ENCODE data around the gene DYRK1B. TPM values are rescaled to one million over a fixed set of nuclear protein-coding genes. Genes with fewer than 3 reads are reported as not detected.

DYRK1B gene
- polyA plus RNA-seq, 1 donor from 2014 or later: 11.3 TPM

GRCh38 chr19:39830847-39831246 lies 3.1 kb downstream of the DYRK1B start:
- Histone ChIP-seq H2AFZ (ENCODE audit: low read depth, low read length) (no peak overlapping the region), H3K9me3 (ENCODE audit: low read length) (no peaks in the 10 kb centered on the region), H3K27ac (ENCODE audit: low read length) (no peak overlapping the region), H4K20me1 (ENCODE audit: insufficient read depth) (no peaks in the 10 kb centered on the region), H3K79me2 (replicated peaks; ENCODE audit: insufficient read depth, low read length) (peaks cover 28% of the 10 kb centered on the region), H3K9me2 (ENCODE audit: insufficient read depth, low read length) (no peaks in the 10 kb centered on the region), H3K9ac (ENCODE audit: low read length) (no peak overlapping the region), H3K36me3 (ENCODE audit: insufficient read depth, low read length) (peaks cover 14% of the 10 kb centered on the region), H3K27me3 (ENCODE audit: insufficient read depth, low read depth, low read length) (no peaks in the 10 kb centered on the region), H3K4me3 (ENCODE audit: low read length) (no peak overlapping the region), H3F3A (ENCODE audit: insufficient read depth, low read length, poor library complexity, severe bottlenecking) (no peaks in the 10 kb centered on the region), H3K4me2 (ENCODE audit: low read length) (no peak overlapping the region)
- TF ChIP-seq CTCF (IDR thresholded peaks at IDR 0.05; ENCODE audit: poor library complexity, severe bottlenecking): no peak

GRCh38 chr19:39830406-39830805 lies 3.6 kb downstream of the DYRK1B start:
- peaks cover 14% of the 10 kb centered on the region for H3K36me3 ChIP-seq (ENCODE audit: insufficient read depth, low read length)
- H3K27ac ChIP-seq (ENCODE audit: low read length): no peak overlapping the region
- no peaks in the 10 kb centered on the region for H3K9me3 ChIP-seq (ENCODE audit: low read length)
- TF ChIP-seq MXI1 (conservative IDR thresholded peaks at IDR 0.05; ENCODE audit: poor library complexity, severe bottlenecking) (no peak), SMC3 (conservative IDR thresholded peaks at IDR 0.05; ENCODE audit: poor library complexity) (no peak), RAD21 (conservative IDR thresholded peaks at IDR 0.05) (no peak), TAF1 (IDR thresholded peaks at IDR 0.05; ENCODE audit: low read depth) (no peak), REST (IDR thresholded peaks at IDR 0.05; ENCODE audit: borderline replicate concordance) (no peak)
- no peaks in the 10 kb centered on the region for H3F3A ChIP-seq (ENCODE audit: insufficient read depth, low read length, poor library complexity, severe bottlenecking)
- H3K4me3 ChIP-seq (ENCODE audit: low read length): no peak overlapping the region
- no peaks in the 10 kb centered on the region for H3K27me3 ChIP-seq (ENCODE audit: insufficient read depth, low read depth, low read length)
- H3K9me2 ChIP-seq (ENCODE audit: insufficient read depth, low read length): no peaks in the 10 kb centered on the region
- no peak overlapping the region for H3K4me2 ChIP-seq (ENCODE audit: low read length)
- H4K20me1 ChIP-seq (ENCODE audit: insufficient read depth): no peaks in the 10 kb centered on the region
- H2AFZ ChIP-seq (ENCODE audit: low read depth, low read length): no peak overlapping the region
- no peak overlapping the region for H3K9ac ChIP-seq (ENCODE audit: low read length)
- peaks cover 28% of the 10 kb centered on the region for H3K79me2 ChIP-seq (replicated peaks; ENCODE audit: insufficient read depth, low read length)

GRCh38 chr19:39829702-39830275 lies 4.2 kb downstream of the DYRK1B start:
- Histone ChIP-seq H3K4me3 (ENCODE audit: low read length) (no peak overlapping the region), H3F3A (ENCODE audit: insufficient read depth, low read length, poor library complexity, severe bottlenecking) (peaks cover under 1% of the 10 kb centered on the region), H3K9me2 (ENCODE audit: insufficient read depth, low read length) (no peaks in the 10 kb centered on the region), H3K27me3 (ENCODE audit: insufficient read depth, low read depth, low read length) (no peaks in the 10 kb centered on the region), H3K36me3 (ENCODE audit: insufficient read depth, low read length) (peaks cover 11% of the 10 kb centered on the region), H3K27ac (ENCODE audit: low read length) (no peak overlapping the region), H2AFZ (ENCODE audit: low read depth, low read length) (no peak overlapping the region), H3K79me2 (replicated peaks; ENCODE audit: insufficient read depth, low read length) (peaks cover 28% of the 10 kb centered on the region), H3K9ac (ENCODE audit: low read length) (no peak overlapping the region), H3K9me3 (ENCODE audit: low read length) (no peaks in the 10 kb centered on the region), H3K4me2 (ENCODE audit: low read length) (no peak overlapping the region), H4K20me1 (ENCODE audit: insufficient read depth) (no peaks in the 10 kb centered on the region)
- TF ChIP-seq REST (IDR thresholded peaks at IDR 0.05; ENCODE audit: borderline replicate concordance): no peak
- TF ChIP-seq POLR2AphosphoS5 (IDR thresholded peaks at IDR 0.05): no peak
- no peak for TF ChIP-seq TAF1 (IDR thresholded peaks at IDR 0.05; ENCODE audit: low read depth)
- TF ChIP-seq SMC3 (conservative IDR thresholded peaks at IDR 0.05; ENCODE audit: poor library complexity): no peak
- TF ChIP-seq MXI1 (conservative IDR thresholded peaks at IDR 0.05; ENCODE audit: poor library complexity, severe bottlenecking): no peak
- TF ChIP-seq CTCF (IDR thresholded peaks at IDR 0.05; ENCODE audit: poor library complexity, severe bottlenecking): no peak
- TF ChIP-seq EZH2 (IDR thresholded peaks at IDR 0.05; ENCODE audit: borderline replicate concordance, insufficient read depth, low read length, poor library complexity, severe bottlenecking): no peak
- no peak for TF ChIP-seq RAD21 (conservative IDR thresholded peaks at IDR 0.05)
- TF ChIP-seq EP300 (conservative IDR thresholded peaks at IDR 0.05; ENCODE audit: poor library complexity, severe bottlenecking): no peak
